GM21529 (cell line): ENCODE results near the gene NR4A2.

Source experiments
- ATAC-seq: cut with Tn5 transposase; IDR thresholded peaks from one replicate; pipeline ENCODE4 v1.9.1; 2021; ENCODE audit not compliant: unreplicated experiment

Gene NR4A2

GRCh38 chr2:156332534-156333273, at the start of gene NR4A2:
Gene NR4A2 (minus strand): TSS chr2:156332721. CDS start chr2:156330186, 2,535 bp downstream.
- peak; percentile 70 for ATAC-seq

- ATAC-seq = peak; percentile 92
Measured at GRCh38 chr2:156380117-156380645, 47.7 kb upstream of the NR4A2 start.

GRCh38 chr2:156379714-156380113, 47.2 kb upstream of the NR4A2 start:
- ATAC-seq = no peak

- no peak for ATAC-seq
Measured at GRCh38 chr2:156379071-156379470, 46.5 kb upstream of the NR4A2 start.

GRCh38 chr2:156366753-156367152, 34.2 kb upstream of the NR4A2 start:
- ATAC-seq = no peak

GRCh38 chr2:156363141-156363540, 30.6 kb upstream of the NR4A2 start:
- ATAC-seq = no peak

GRCh38 chr2:156356014-156356754, 23.7 kb upstream of the NR4A2 start:
- no peak for ATAC-seq

- ATAC-seq = no peak
Measured at GRCh38 chr2:156352911-156353310, 20.4 kb upstream of the NR4A2 start.

GRCh38 chr2:156350374-156351142, 18.0 kb upstream of the NR4A2 start:
- no peak for ATAC-seq

GRCh38 chr2:156349605-156350004, 17.1 kb upstream of the NR4A2 start:
- ATAC-seq = no peak

- ATAC-seq = no peak
Measured at GRCh38 chr2:156349161-156349560, 16.6 kb upstream of the NR4A2 start.

- no peak for ATAC-seq
Measured at GRCh38 chr2:156347431-156347830, 14.9 kb upstream of the NR4A2 start.

- ATAC-seq = no peak
Measured at GRCh38 chr2:156346731-156347130, 14.2 kb upstream of the NR4A2 start.

- no peak for ATAC-seq
Measured at GRCh38 chr2:156345582-156345981, 13.1 kb upstream of the NR4A2 start.

GRCh38 chr2:156343940-156344301, 11.4 kb upstream of the NR4A2 start:
- no peak for ATAC-seq

GRCh38 chr2:156343096-156343939, 10.8 kb upstream of the NR4A2 start:
- ATAC-seq = no peak

GRCh38 chr2:156342254-156343095, 10.0 kb upstream of the NR4A2 start:
- peak; percentile 58 for ATAC-seq

GRCh38 chr2:156341452-156342253, 9.1 kb upstream of the NR4A2 start:
- peak; percentile 80 for ATAC-seq
